Skeletal muscle tissue (tissue), 4 donors: ENCODE data around the gene MIGA1. TPM values are rescaled to one million over a fixed set of nuclear protein-coding genes. Genes with fewer than 3 reads are reported as not detected.
"Not testable (repeated sequence)": the region's sequence is repeated elsewhere in the genome, so short reads cannot be mapped to it uniquely, and the experiment has no call there.

Experiments used
- H3K27ac ChIP-seq: one replicate; pipeline ENCODE4 v1.7.0; 2013; ENCODE audit warnings: mild to moderate bottlenecking, low read depth, low read length, inconsistent platforms
- H3K27me3 ChIP-seq, 3 donors: one replicate each; pipeline ENCODE4 v1.7.0; 2013; ENCODE audit warnings: low read length in 3 of 3; ENCODE audit not compliant: control insufficient read depth in 3 of 3, insufficient read depth in 3 of 3
- H3K36me3 ChIP-seq, 3 donors: one replicate each; pipeline ENCODE4 v1.7.0; 2013; ENCODE audit warnings: low read length in 3 of 3; ENCODE audit not compliant: control insufficient read depth in 3 of 3, insufficient read depth in 3 of 3
- H3K4me1 ChIP-seq, 3 donors: one replicate each; pipeline ENCODE4 v1.7.0; 2013; ENCODE audit warnings: low read length in 3 of 3, mild to moderate bottlenecking in 3 of 3; ENCODE audit not compliant: control insufficient read depth in 3 of 3, insufficient read depth in 3 of 3
- H3K4me3 ChIP-seq, 3 donors: one replicate each; pipeline ENCODE4 v1.7.0; 2013; ENCODE audit warnings: low read length in 3 of 3
- H3K9ac ChIP-seq, 3 donors: one replicate each; pipeline ENCODE4 v1.7.0; 2013; ENCODE audit warnings: low read length in 3 of 3, mild to moderate bottlenecking in 3 of 3, moderate library complexity in 2 of 3, low read depth in 1 of 3
- H3K9me3 ChIP-seq, 3 donors: one replicate each; pipeline ENCODE4 v1.7.0; 2013; ENCODE audit warnings: low read length in 3 of 3; ENCODE audit not compliant: control insufficient read depth in 3 of 3
- total RNA-seq: library from RNA; depleted of rRNA; stranded (reverse); fragments of >200 nt; gene quantifications from one replicate; pipeline ENCODE4 v1.2.3, GENCODE V29; 2014
- donor health status: Osteomylitis.

Gene MIGA1, protein sequence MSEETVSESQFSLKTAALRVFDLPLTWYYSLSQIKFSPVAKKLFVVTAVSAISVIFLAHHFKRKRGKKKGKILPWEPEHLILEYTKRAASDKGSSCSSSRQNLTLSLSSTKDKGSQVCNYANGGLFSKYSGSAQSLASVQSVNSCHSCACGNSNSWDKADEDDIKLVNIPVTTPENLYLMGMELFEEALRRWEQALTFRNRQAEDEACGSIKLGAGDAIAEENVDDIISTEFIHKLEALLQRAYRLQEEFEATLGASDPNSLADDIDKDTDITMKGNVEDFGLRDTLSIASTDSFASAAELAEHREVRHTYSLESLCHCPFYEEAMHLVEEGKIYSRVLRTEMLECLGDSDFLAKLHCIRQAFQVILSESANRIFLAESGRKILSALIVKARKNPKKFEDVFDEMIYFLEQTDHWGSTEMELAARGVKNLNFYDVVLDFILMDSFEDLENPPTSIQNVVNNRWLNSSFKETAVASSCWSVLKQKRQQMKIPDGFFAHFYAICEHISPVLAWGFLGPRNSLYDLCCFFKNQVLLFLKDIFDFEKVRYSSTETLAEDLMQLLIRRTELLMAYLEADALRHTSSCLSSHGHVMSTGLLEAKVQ
- total RNA-seq: 19.8 TPM

DNA sequence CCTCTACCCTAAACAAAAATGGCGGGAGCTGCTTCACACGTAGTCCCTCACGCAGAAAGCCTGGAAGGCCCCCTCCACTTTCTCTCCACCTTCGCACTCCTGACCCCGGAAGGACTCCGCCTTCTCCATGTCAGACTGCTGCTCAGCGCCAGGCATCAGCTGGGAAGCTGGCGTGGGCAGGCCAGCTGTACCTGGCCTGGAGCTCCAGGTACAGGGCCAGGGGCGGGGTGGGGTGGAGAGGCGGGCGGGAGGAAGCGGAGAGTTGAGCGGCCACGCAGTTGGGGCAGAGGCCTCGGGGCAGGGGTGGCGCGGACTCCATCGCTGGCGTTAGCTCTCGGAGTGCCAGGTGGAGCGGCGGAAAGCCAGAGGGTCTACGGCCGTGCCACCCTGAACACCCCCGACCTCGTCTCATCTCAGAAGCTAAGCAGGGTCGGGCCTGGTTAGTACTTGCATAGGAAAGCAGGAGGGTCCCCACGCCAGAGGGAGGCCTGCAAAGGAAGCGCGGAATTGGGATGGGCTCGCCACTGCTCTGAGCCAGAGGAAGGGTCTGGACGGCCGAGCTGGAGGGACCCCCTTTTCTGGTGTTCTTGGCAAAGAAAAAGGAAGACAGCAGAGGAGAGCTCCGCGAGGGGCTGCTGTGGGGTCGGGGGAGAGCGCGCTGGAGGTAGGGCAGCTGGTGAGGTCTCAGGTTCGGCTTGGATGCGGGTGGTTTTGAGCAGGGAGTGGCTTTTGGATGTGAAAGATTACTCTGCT, at the start of gene MIGA1:
MIGA1 (plus strand) TSS at position 121 of the 753 bp plus-strand sequence. CDS start 3,604 bp downstream, outside the sequence.
- peaks cover 0 to 13% (median 5%) of the 10 kb centered on the region in 3 donors for H3K36me3 ChIP-seq
- H3K9me3 ChIP-seq: no peaks in the 10 kb centered on the region
- H3K9ac ChIP-seq: peak within 1 kb of the TSS; percentile 86 to 89 (median 88)
- peak within 1 kb of the TSS; percentile 59 for H3K27ac ChIP-seq
- H3K4me1 ChIP-seq: peaks cover 0 to 4% (median 0%) of the 10 kb centered on the region in 3 donors
- H3K4me3 ChIP-seq: peak within 1 kb of the TSS; percentile 90 to 97 (median 92)
- H3K27me3 ChIP-seq: no peaks in the 10 kb centered on the region

DNA sequence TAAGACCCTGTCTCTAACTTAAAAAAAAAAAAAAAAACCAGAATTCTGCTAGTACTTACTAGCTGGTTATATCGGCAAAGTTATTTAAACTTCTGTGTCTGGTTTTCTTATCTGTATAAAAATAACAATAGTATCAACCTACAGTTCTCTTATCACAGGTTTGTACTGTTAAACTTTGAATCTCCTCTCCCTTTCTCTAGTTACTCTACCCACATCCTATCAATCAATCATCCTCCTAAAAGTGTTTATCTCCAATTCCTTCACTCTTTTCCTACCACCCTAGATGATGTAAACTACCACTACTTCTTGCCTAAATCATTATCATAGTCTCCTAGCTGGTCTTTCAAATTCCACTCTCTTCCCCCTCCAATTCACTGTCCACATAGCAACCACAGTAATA, 47.4 kb upstream of the MIGA1 start:
- Histone ChIP-seq H3K9me3 (no peaks in the 10 kb centered on the region), H3K27ac (no peak overlapping the region), H3K27me3 (no peaks in the 10 kb centered on the region), H3K36me3 (peaks cover under 1 to 26% (median 8%) of the 10 kb centered on the region in 3 donors), H3K4me1 (no peaks in the 10 kb centered on the region), H3K9ac (no peak overlapping the region), H3K4me3 (no peak overlapping the region)

DNA sequence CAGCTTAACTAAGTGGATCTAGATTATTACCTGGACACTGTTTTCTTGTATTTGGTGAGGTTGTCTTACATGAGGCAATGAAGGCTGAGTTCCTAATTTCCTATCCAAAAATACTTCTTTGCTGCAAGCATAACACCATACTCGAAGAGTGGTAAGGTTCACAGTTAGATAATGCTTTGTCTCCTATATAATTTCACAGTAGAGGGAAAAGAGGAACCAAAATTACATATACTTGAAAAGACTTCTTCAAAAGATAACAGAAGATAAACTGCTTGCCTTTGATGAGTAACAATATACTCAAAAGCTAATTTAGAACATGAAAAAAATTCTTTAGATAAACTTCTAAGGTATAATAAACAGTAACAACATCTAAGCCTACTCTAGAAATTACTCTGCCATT, 40.2 kb upstream of the MIGA1 start:
- Histone ChIP-seq H3K4me3 (no peak overlapping the region), H3K9ac (no peak overlapping the region), H3K36me3 (peaks cover 0 to 18% (median 9%) of the 10 kb centered on the region in 3 donors)

DNA sequence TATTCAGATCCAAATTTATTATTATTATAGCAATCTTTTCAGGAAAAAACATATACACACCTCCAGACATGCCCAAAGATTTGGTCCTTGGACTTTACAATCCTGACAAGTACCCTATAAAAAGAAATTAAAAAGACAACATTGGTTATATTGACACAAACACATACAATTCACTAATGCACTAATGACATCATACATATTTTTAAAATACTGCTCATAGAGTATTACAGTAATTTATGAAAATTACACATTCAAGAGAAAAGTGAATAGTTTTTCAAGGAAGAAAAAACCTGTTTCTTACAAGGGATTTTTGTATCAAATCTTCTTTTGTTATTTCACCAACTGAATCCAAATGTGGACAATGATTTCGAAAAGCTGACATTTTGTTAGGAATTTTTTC, 38.1 kb upstream of the MIGA1 start:
- Histone ChIP-seq H3K27me3 (no peaks in the 10 kb centered on the region), H3K4me3 (no peak overlapping the region), H3K36me3 (peaks cover 0 to 12% (median 9%) of the 10 kb centered on the region in 3 donors), H3K27ac (no peak overlapping the region), H3K9me3 (no peaks in the 10 kb centered on the region), H3K9ac (no peak overlapping the region), H3K4me1 (peaks cover 0 to 3% (median 0%) of the 10 kb centered on the region in 3 donors)

More for the DNA sequence above, 40.2 kb upstream of the MIGA1 start:
- H3K9me3 ChIP-seq: no peaks in the 10 kb centered on the region
- no peak overlapping the region for H3K27ac ChIP-seq
- H3K4me1 ChIP-seq: no peaks in the 10 kb centered on the region
- H3K27me3 ChIP-seq: no peaks in the 10 kb centered on the region

DNA sequence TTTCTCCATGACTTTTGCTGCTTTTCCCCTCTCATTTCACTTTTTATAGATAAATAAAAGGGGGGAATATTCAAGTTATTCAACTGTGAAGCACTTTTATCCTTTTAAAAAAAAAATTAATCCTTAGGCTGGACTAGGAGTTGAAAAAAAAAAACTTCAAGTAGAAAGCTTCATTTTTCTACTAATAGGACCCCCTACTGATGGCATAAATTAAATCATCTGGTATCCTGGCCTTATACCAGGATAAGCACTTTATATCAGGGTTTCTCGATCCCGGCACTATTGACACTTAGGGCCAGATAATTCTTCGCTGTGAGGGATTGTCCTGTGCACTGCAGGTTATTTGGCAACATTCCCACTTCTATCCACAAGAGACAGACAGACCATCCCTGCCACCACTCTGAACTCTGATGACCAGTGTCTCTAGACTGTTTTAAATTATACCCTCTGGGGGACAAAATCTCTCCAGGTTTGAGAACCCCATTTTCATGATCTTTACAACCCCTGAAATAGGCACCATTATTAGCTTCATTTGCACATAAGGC, 37.4 kb upstream of the MIGA1 start:
- H3K4me3 ChIP-seq: no peak overlapping the region
- H3K27me3 ChIP-seq: no peaks in the 10 kb centered on the region
- no peak overlapping the region for H3K27ac ChIP-seq
- H3K9me3 ChIP-seq: no peaks in the 10 kb centered on the region
- peaks cover 0 to 10% (median 9%) of the 10 kb centered on the region in 3 donors for H3K36me3 ChIP-seq
- peaks cover 0 to 3% (median 0%) of the 10 kb centered on the region in 3 donors for H3K4me1 ChIP-seq
- H3K9ac ChIP-seq: no peak overlapping the region

DNA sequence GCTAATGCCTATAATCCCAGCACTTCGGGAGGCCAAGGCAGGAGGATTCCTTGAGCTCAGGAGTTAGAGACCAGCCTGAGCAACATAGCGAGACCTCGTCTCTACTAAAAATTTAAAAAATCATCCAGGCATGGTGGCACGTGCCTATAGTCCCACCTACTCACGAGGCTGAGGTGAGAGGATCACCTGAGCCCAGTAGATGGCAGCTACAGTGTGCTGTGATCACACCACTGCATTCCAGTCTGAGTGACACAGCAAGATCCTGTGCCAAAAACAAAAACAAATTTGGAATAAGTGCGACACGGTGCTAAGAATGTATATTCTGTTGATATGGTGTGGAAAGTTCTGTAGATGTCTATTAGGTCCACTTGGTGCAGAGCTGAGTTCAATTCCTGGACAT, 34.9 kb upstream of the MIGA1 start:
- Histone ChIP-seq H3K9me3 (no peaks in the 10 kb centered on the region), H3K4me3 (no peak overlapping the region), H3K4me1 (peaks cover 0 to 3% (median 0%) of the 10 kb centered on the region in 3 donors), H3K36me3 (peaks cover 0 to 5% (median 2%) of the 10 kb centered on the region in 3 donors), H3K27ac (no peak overlapping the region), H3K27me3 (no peaks in the 10 kb centered on the region), H3K9ac (no peak overlapping the region)

DNA sequence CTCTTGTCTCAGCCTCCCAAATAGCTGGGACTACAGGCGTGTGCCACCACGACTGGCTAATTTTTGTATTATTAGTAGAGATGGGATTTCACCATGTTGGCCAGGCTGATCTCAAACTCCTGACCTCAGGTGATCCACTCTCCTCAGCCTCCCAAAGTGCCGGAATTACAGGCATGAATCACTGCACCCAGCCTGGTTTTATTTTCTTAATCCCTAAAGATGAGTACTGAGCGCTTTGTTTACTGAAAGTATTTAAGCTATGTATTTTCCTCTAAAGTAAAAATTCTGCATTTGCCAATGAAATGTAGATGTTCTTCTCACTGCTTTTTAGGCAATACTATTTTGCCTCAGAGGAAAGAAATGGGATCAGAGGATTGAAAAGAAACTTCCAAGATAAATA, 30.0 kb upstream of the MIGA1 start:
- H3K4me3 ChIP-seq, H3K9me3 ChIP-seq, H3K27me3 ChIP-seq, H3K36me3 ChIP-seq, H3K4me1 ChIP-seq, H3K27ac ChIP-seq, H3K9ac ChIP-seq: not testable (repeated sequence)

DNA sequence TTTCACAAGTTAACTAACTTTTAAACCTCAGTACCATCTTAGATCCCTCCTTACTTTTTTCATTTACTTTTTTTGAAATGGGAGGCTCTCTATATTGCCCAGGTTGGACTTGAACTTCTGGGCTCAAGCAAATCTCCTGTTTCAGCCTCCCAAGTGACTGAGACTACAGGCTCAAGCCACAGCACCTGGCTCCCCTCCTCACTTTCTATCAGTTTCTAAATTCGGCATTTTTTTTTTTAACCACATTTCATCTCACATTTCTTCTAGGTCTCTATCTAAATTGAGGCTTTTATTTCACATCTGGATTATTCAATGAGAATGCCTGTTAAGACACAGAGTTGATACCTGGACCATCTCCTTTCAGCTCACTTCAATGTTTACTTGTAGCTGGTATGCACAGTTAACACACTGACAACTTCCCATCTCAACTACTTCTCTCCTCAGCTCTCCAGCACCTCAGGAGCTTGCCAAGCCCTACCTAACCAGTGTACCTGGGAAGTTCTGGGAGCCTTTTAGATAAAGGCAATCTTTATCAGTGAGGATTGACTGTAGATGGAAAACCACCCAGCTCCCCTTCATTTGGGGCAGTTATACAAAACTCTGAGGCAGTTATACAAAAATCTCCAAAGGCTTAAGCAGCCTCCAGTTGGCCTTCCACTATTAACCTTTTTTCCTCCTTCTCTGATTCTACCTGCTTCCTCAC, 23.2 kb upstream of the MIGA1 start:
- peaks cover 5 to 14% (median 9%) of the 10 kb centered on the region in 3 donors for H3K4me1 ChIP-seq
- H3K27me3 ChIP-seq: no peaks in the 10 kb centered on the region
- no peak overlapping the region for H3K9ac ChIP-seq
- H3K4me3 ChIP-seq: no peak overlapping the region
- H3K36me3 ChIP-seq: peaks cover 0 to 1% (median 0%) of the 10 kb centered on the region in 3 donors
- no peak overlapping the region for H3K27ac ChIP-seq
- no peaks in the 10 kb centered on the region for H3K9me3 ChIP-seq

DNA sequence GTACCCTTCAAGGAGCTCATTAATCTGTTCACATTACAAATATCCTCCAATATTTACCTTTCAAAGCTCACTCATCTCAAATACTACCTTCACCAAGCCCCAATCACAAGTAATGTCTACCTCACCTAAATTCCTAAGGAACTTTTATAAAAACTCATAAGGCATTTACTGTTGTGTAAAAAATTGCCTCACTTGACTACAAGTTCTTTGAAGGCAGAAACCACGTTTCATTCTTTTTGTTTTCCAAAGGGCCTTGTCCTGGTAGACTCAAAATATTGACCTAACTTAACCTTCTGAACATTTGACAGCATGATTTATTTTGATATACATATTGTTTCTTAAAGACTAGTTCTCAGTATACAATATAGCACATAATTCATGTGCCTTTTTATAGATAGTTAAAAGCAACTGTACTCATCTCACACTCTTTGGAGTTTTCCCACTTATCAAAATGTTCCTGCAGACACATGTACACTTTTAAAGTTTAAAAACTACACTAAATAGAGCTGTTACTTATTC, 22.3 kb upstream of the MIGA1 start:
- Histone ChIP-seq H3K27ac (no peak overlapping the region), H3K9ac (peak overlapping the region in 1 of 3 donors; percentile 47), H3K9me3 (no peaks in the 10 kb centered on the region), H3K4me1 (peaks cover 5 to 14% (median 9%) of the 10 kb centered on the region in 3 donors), H3K4me3 (no peak overlapping the region), H3K27me3 (no peaks in the 10 kb centered on the region), H3K36me3 (no peaks in the 10 kb centered on the region)
